Neural crest cell (in vitro differentiated cells): ENCODE results near the gene ARL4D. TPM values are rescaled to one million over a fixed set of nuclear protein-coding genes. Genes with fewer than 3 reads are reported as not detected.

Experiments used
- DNase-seq: peaks from one replicate; pipeline ENCODE4 v3.0.0; 2021; ENCODE audit warnings: low read depth, mixed read lengths, low spot score
- H3K27ac Mint-ChIP-seq: one replicate; pipeline ENCODE4 v1.8.0; 2021; ENCODE audit warnings: mild to moderate bottlenecking, mixed read lengths; ENCODE audit not compliant: unreplicated experiment
- H3K27me3 Mint-ChIP-seq: 2 replicates; pipeline ENCODE4 v1.8.0; 2021; ENCODE audit warnings: low read depth, mild to moderate bottlenecking, mixed read lengths
- H3K36me3 Mint-ChIP-seq: 2 replicates; pipeline ENCODE4 v1.8.0; 2021; ENCODE audit warnings: low read depth, mild to moderate bottlenecking, mixed read lengths
- H3K4me1 Mint-ChIP-seq: 2 replicates; pipeline ENCODE4 v1.8.0; 2021; ENCODE audit warnings: mixed read lengths
- H3K4me3 Mint-ChIP-seq: one replicate; pipeline ENCODE4 v1.8.0; 2021; ENCODE audit warnings: mild to moderate bottlenecking, mixed read lengths
- H3K9me3 Mint-ChIP-seq: 2 replicates; pipeline ENCODE4 v1.8.0; 2021; ENCODE audit warnings: mixed read lengths
- CTCF ChIP-seq: fragments of 200-600 bp; sonication (generic); conservative IDR thresholded peaks from 2 replicates; pipeline ENCODE4 v1.5.0; 2021; ENCODE audit warnings: antibody characterized with exemption, mild to moderate bottlenecking
- total RNA-seq: library from RNA; stranded (reverse); gene quantifications from 2 replicates; pipeline ENCODE4 v1.2.1, GENCODE V29; 2021

Gene ARL4D
- total RNA-seq, 1 donor from 2014 or later, result 13.8 TPM

DNA sequence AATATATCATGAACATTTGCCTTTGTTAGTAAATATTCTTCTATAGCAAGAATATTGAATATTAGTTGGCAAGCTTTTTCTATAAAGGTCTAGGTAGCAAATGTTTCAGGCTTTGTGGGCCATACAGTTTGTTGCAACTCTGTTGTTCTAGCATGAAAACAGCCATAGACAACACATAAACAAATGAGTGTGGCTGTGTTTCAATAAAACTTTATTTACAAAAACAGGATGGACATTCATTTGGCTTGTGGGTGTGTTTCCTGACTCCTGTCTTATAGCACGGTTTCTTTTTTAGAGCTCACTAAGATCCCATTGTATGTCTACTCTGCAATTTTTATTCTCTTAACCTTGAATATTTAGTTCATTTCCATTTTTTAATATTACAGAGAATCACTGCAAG, 39.0 kb downstream of the ARL4D start:
- Mint-ChIP-seq H3K4me1 (peaks cover 6% of the 10 kb centered on the region), H3K4me3 (no peak overlapping the region), H3K27me3 (peaks cover 9% of the 10 kb centered on the region), H3K36me3 (no peaks in the 10 kb centered on the region), H3K27ac (no peak overlapping the region), H3K9me3 (no peaks in the 10 kb centered on the region)
- no peak for DNase-seq
- TF ChIP-seq CTCF, result no peak

DNA sequence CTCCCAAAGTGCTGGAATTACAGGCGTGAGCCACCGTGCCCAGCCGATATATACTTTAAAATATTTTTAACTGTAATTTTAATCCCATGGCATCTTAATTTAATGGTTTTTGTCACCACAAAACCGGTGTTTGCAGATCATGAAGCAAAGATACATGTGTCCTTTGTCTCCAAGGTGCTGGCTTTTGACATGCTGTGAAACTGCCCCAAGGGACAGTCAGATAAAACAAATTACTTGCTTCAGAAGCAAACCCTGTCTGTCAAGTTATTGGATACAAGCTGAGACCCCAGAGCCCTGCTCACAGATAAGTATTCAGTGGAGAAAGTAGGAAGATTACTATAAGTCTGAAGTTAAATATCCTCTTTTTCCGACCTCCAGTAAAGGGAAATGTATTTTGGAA, 39.8 kb downstream of the ARL4D start:
- Mint-ChIP-seq H3K4me3 (no peak overlapping the region), H3K4me1 (peaks cover 6% of the 10 kb centered on the region), H3K27me3 (peaks cover 9% of the 10 kb centered on the region), H3K27ac (no peak overlapping the region), H3K9me3 (no peaks in the 10 kb centered on the region), H3K36me3 (no peaks in the 10 kb centered on the region)
- no peak for DNase-seq
- TF ChIP-seq CTCF, result no peak

- H3K27me3 Mint-ChIP-seq, result peaks cover 9% of the 10 kb centered on the region
- no peak for TF ChIP-seq CTCF
- no peaks in the 10 kb centered on the region for H3K9me3 Mint-ChIP-seq
- peaks cover 6% of the 10 kb centered on the region for H3K4me1 Mint-ChIP-seq
- no peak overlapping the region for H3K27ac Mint-ChIP-seq
- no peaks in the 10 kb centered on the region for H3K36me3 Mint-ChIP-seq
- DNase-seq, result no peak
- no peak overlapping the region for H3K4me3 Mint-ChIP-seq
Measured at GRCh38 chr17:43439041-43439440, 40.2 kb downstream of the ARL4D start.

GRCh38 chr17:43442711-43443110, 43.9 kb downstream of the ARL4D start:
- peaks cover 6% of the 10 kb centered on the region for H3K4me1 Mint-ChIP-seq
- H3K4me3 Mint-ChIP-seq, result no peak overlapping the region
- peaks cover 4% of the 10 kb centered on the region for H3K9me3 Mint-ChIP-seq
- DNase-seq, result no peak
- TF ChIP-seq CTCF, result no peak
- H3K27ac Mint-ChIP-seq, result no peak overlapping the region
- H3K36me3 Mint-ChIP-seq, result no peaks in the 10 kb centered on the region
- H3K27me3 Mint-ChIP-seq, result no peaks in the 10 kb centered on the region

GRCh38 chr17:43443381-43443780, 44.6 kb downstream of the ARL4D start:
- H3K27ac Mint-ChIP-seq, result no peak overlapping the region
- no peak for DNase-seq
- H3K4me3 Mint-ChIP-seq, result no peak overlapping the region
- H3K9me3 Mint-ChIP-seq, result peaks cover 4% of the 10 kb centered on the region
- no peak for TF ChIP-seq CTCF
- no peaks in the 10 kb centered on the region for H3K27me3 Mint-ChIP-seq
- H3K4me1 Mint-ChIP-seq, result peaks cover 6% of the 10 kb centered on the region
- H3K36me3 Mint-ChIP-seq, result no peaks in the 10 kb centered on the region
